Uterus (tissue), 4 donors: ENCODE measurements around the gene RCOR2. TPM values are rescaled to one million over a fixed set of nuclear protein-coding genes. Genes with fewer than 3 reads are reported as not detected.

ENCODE experiments used
- DNase-seq, 2 donors: peaks; one replicate each; pipeline ENCODE4 v3.0.0-alpha.2; 2019 to 2020
- H3K27ac ChIP-seq, 2 donors: fragments of 200-600 bp; sonication (generic); 1 replicate in 1 of 2; 2 replicates in 1 of 2; pipeline ENCODE4 v1.5.1; 2016 to 2018
- H3K27me3 ChIP-seq, 2 donors: fragments of 200-600 bp; sonication (generic); one replicate each; pipeline ENCODE4 v1.5.1; 2018 to 2019; ENCODE audit warnings: control low read depth in 1 of 2
- H3K36me3 ChIP-seq, 2 donors: fragments of 200-600 bp; sonication (generic); one replicate each; pipeline ENCODE4 v1.5.1; 2019; ENCODE audit warnings: control low read depth in 1 of 2
- H3K4me1 ChIP-seq, 2 donors: fragments of 200-600 bp; sonication (generic); one replicate each; pipeline ENCODE4 v1.5.1; 2018 to 2019; ENCODE audit warnings: control low read depth in 1 of 2
- H3K4me3 ChIP-seq, 2 donors: fragments of 200-600 bp; sonication (generic); 1 replicate in 1 of 2; 2 replicates in 1 of 2; pipeline ENCODE4 v1.5.1; 2018 to 2019; ENCODE audit warnings: mild to moderate bottlenecking in 1 of 2
- H3K9me3 ChIP-seq, 2 donors: fragments of 200-600 bp; sonication (generic); one replicate each; pipeline ENCODE4 v1.5.1; 2019; ENCODE audit warnings: control low read depth in 1 of 2
- CTCF ChIP-seq, 4 experiments: fragments of 200-600 bp in 2 of 4; fragments of 450-650 bp in 2 of 4; sonication (generic) in 2 of 4; IDR thresholded peaks; one replicate each; pipeline ENCODE4 v1.5.1; 2016 to 2019; ENCODE audit warnings: antibody characterized with exemption in 4 of 4, mild to moderate bottlenecking in 2 of 4, moderate library complexity in 1 of 4
- POLR2A ChIP-seq, 2 donors: fragments of 450-650 bp; IDR thresholded peaks; one replicate each; pipeline ENCODE4 v1.6.1; 2016; ENCODE audit warnings: antibody characterized with exemption in 2 of 2, mild to moderate bottlenecking in 1 of 2, moderate library complexity in 1 of 2
- intact Hi-C: fragments of 100-400 bp; cut with DNase I; formaldehyde crosslinking; loops from one replicate; pipeline ENCODE4 v1.15.1; 2023; ENCODE audit warnings: low total_unique reads
- total RNA-seq, 4 donors: library from RNA; depleted of rRNA in 3 of 4; stranded (reverse); fragments of >200 nt in 3 of 4; gene quantifications; one replicate each; pipeline versions ENCODE4 v1.1.0 to v1.2.4, GENCODE V29; 2014 to 2023
- donor health status: DM: yes; HTN: yes; CAD: no.

Gene RCOR2
- total RNA-seq, 4 donors from 2014 or later: 5.8 to 11.8 TPM; not detected in 2

- intact Hi-C loops: no loop called here
- no peaks in the 10 kb centered on the region for H3K36me3 ChIP-seq
- peaks cover 0 to 30% of the 10 kb centered on the region in 2 donors for H3K4me1 ChIP-seq
- H3K27me3 ChIP-seq: no peaks in the 10 kb centered on the region
- H3K27ac ChIP-seq: no peak overlapping the region
- H3K4me3 ChIP-seq: no peak overlapping the region
- no peak for DNase-seq
- no peaks in the 10 kb centered on the region for H3K9me3 ChIP-seq
- TF ChIP-seq CTCF (IDR thresholded peaks at IDR 0.05) (no peak), POLR2A (IDR thresholded peaks at IDR 0.05) (no peak)
Measured at GRCh38 chr11:63914896-63915691, 1.9 kb downstream of the RCOR2 start.

- H3K4me1 ChIP-seq: peaks cover 0 to 27% of the 10 kb centered on the region in 2 donors
- no peaks in the 10 kb centered on the region for H3K36me3 ChIP-seq
- no peak overlapping the region for H3K27ac ChIP-seq
- TF ChIP-seq POLR2A (IDR thresholded peaks at IDR 0.05): no peak
- no peak for TF ChIP-seq CTCF (IDR thresholded peaks at IDR 0.05)
- no peaks in the 10 kb centered on the region for H3K9me3 ChIP-seq
- no peaks in the 10 kb centered on the region for H3K27me3 ChIP-seq
- intact Hi-C loops: no loop called here
- no peak for DNase-seq
- no peak overlapping the region for H3K4me3 ChIP-seq
Measured at GRCh38 chr11:63913866-63914830, 2.8 kb downstream of the RCOR2 start.

GRCh38 chr11:63912678-63913077 lies 4.3 kb downstream of the RCOR2 start:
- no peaks in the 10 kb centered on the region for H3K36me3 ChIP-seq
- H3K9me3 ChIP-seq: no peaks in the 10 kb centered on the region
- TF ChIP-seq CTCF (IDR thresholded peaks at IDR 0.05) (no peak), POLR2A (IDR thresholded peaks at IDR 0.05) (no peak)
- H3K4me1 ChIP-seq: peaks cover 5 to 35% of the 10 kb centered on the region in 2 donors
- no peak overlapping the region for H3K4me3 ChIP-seq
- no peaks in the 10 kb centered on the region for H3K27me3 ChIP-seq
- intact Hi-C loops: no loop called here
- H3K27ac ChIP-seq: no peak overlapping the region
- no peak for DNase-seq

- Histone ChIP-seq H3K9me3 (no peaks in the 10 kb centered on the region), H3K27me3 (no peaks in the 10 kb centered on the region), H3K4me3 (no peak overlapping the region), H3K27ac (no peak overlapping the region), H3K36me3 (no peaks in the 10 kb centered on the region), H3K4me1 (peaks cover 5 to 30% of the 10 kb centered on the region in 2 donors)
- no peak for TF ChIP-seq CTCF (IDR thresholded peaks at IDR 0.05)
- TF ChIP-seq POLR2A (IDR thresholded peaks at IDR 0.05): no peak
- intact Hi-C loops: no loop called here
- DNase-seq: no peak
Measured at GRCh38 chr11:63911876-63912275, 5.1 kb downstream of the RCOR2 start.

- no peak for DNase-seq
- H3K27ac ChIP-seq: no peak overlapping the region
- no peaks in the 10 kb centered on the region for H3K9me3 ChIP-seq
- H3K36me3 ChIP-seq: no peaks in the 10 kb centered on the region
- no peaks in the 10 kb centered on the region for H3K27me3 ChIP-seq
- no peak overlapping the region for H3K4me3 ChIP-seq
- H3K4me1 ChIP-seq: peaks cover 5 to 28% of the 10 kb centered on the region in 2 donors
- TF ChIP-seq CTCF (IDR thresholded peaks at IDR 0.05): no peak
- TF ChIP-seq POLR2A (IDR thresholded peaks at IDR 0.05): no peak
- intact Hi-C loops: no loop called here
Measured at GRCh38 chr11:63911440-63911839, 5.5 kb downstream of the RCOR2 start.
